H1 (cell line): ENCODE results near the gene IQSEC3. TPM values are rescaled to one million over a fixed set of nuclear protein-coding genes. Genes with fewer than 3 reads are reported as not detected.

Source experiments
- CTCF ChIA-PET: fragments of 300-600 bp; sonication (Branson Sonifier 250); formaldehyde crosslinking; loops from one replicate; lab custom pipeline; 2021; ENCODE audit not compliant: partially characterized antibody; lab: Charles Lee
- POLR2A ChIA-PET: fragments of 300-600 bp; sonication (Branson Sonifier 250); formaldehyde crosslinking; loops from one replicate; lab custom pipeline; 2021; ENCODE audit warnings: inconsistent platforms; ENCODE audit not compliant: partially characterized antibody; lab: Charles Lee
- DNase-seq, 2 experiments: peaks; one replicate each; pipeline versions ENCODE4 v3.0.0 to v3.0.0-alpha.2; 2010 to 2022; ENCODE audit warnings: low spot score in 2 of 2, low read depth in 1 of 2, mixed read lengths in 1 of 2
- FAIRE-seq: peaks from 2 replicates; lab custom pipeline; 2011; peaks lifted over from hg19 to GRCh38; lab: Jason Lieb, UNC
- H2AFZ ChIP-seq: 2 replicates; pipeline ENCODE4 v1.8.1; 2012; ENCODE audit warnings: low read length, inconsistent platforms
- H2AK5ac ChIP-seq: 2 replicates; pipeline ENCODE4 v1.6.1; 2013; ENCODE audit warnings: low read depth, low read length
- H2BK120ac ChIP-seq: replicated peaks from 2 replicates; pipeline ENCODE3; 2013; ENCODE audit warnings: low read depth, low read length, inconsistent platforms
- H2BK12ac ChIP-seq: 2 replicates; pipeline ENCODE4 v1.6.1; 2013; ENCODE audit warnings: low read depth, low read length
- H2BK15ac ChIP-seq: 2 replicates; pipeline ENCODE4 v1.6.1; 2013; ENCODE audit warnings: low read length
- H2BK20ac ChIP-seq: 2 replicates; pipeline ENCODE4 v1.6.1; 2013; ENCODE audit warnings: low read length
- H2BK5ac ChIP-seq: 2 replicates; pipeline ENCODE4 v1.6.1; 2013; ENCODE audit warnings: low read depth, low read length
- H3K14ac ChIP-seq: 2 replicates; pipeline ENCODE4 v1.6.1; 2013; ENCODE audit warnings: inconsistent platforms; ENCODE audit not compliant: insufficient read length
- H3K18ac ChIP-seq: 2 replicates; pipeline ENCODE4 v1.6.1; 2013; ENCODE audit warnings: low read length; ENCODE audit errors: extremely low read depth
- H3K23ac ChIP-seq: 2 replicates; pipeline ENCODE4 v1.6.1; 2013; ENCODE audit warnings: inconsistent platforms; ENCODE audit not compliant: insufficient read length
- H3K23me2 ChIP-seq: 2 replicates; pipeline ENCODE4 v1.6.1; 2013; ENCODE audit warnings: low read depth, low read length
- H3K27ac ChIP-seq: 2 replicates; pipeline ENCODE4 v1.6.1; 2011; ENCODE audit warnings: low read depth, low read length, inconsistent platforms
- H3K27me3 ChIP-seq, 4 experiments: replicated peaks in 1 of 4; 1 replicate in 1 of 4; 2 replicates in 3 of 4; pipeline versions ENCODE4 v1.6.1 to v1.8.1; 2011 to 2013; ENCODE audit warnings: low read length in 3 of 4, mild to moderate bottlenecking in 3 of 4, inconsistent platforms in 2 of 4, mixed read lengths in 2 of 4, moderate library complexity in 1 of 4; ENCODE audit not compliant: control insufficient read depth in 3 of 4, insufficient read depth in 3 of 4; ENCODE audit errors: extremely low read depth in 1 of 4
- H3K36me3 ChIP-seq, 4 experiments: 2 replicates each; pipeline versions ENCODE4 v1.6.1 to v1.8.1; 2011 to 2013; ENCODE audit warnings: mild to moderate bottlenecking in 4 of 4, low read length in 3 of 4, moderate library complexity in 2 of 4, control low read depth in 1 of 4, inconsistent platforms in 1 of 4; ENCODE audit not compliant: insufficient read depth in 4 of 4, control insufficient read depth in 2 of 4
- H3K4ac ChIP-seq: replicated peaks from 2 replicates; pipeline ENCODE3; 2013; ENCODE audit warnings: low read length, low read depth, mixed read lengths, inconsistent platforms; ENCODE audit not compliant: insufficient read length
- H3K4me1 ChIP-seq, 4 experiments: replicated peaks in 1 of 4; 1 replicate in 1 of 4; 2 replicates in 3 of 4; pipeline versions ENCODE4 v1.6.1 to v1.8.1; 2011 to 2013; ENCODE audit warnings: low read length in 3 of 4, inconsistent platforms in 2 of 4, mixed read lengths in 1 of 4; ENCODE audit not compliant: insufficient read depth in 4 of 4, control insufficient read depth in 3 of 4
- H3K4me2 ChIP-seq, 2 experiments: 2 replicates each; pipeline versions ENCODE4 v1.6.1 to v1.8.1; 2011 to 2013; ENCODE audit warnings: low read depth in 2 of 2, low read length in 2 of 2, control low read depth in 1 of 2, inconsistent platforms in 1 of 2, mild to moderate bottlenecking in 1 of 2; ENCODE audit not compliant: insufficient read depth in 1 of 2
- H3K4me3 ChIP-seq, 4 experiments: fragments of 200-600, 300-600 bp in 1 of 4; sonication (generic), shearing (Covaris generic), sonication (Bioruptor Twin) in 1 of 4; 2 replicates each; pipeline versions ENCODE4 v1.5.1 to v1.8.1; 2011 to 2016; ENCODE audit warnings: low read length in 4 of 4, low read depth in 3 of 4, control low read depth in 2 of 4, inconsistent platforms in 2 of 4, mild to moderate bottlenecking in 2 of 4, mixed read lengths in 1 of 4, moderate library complexity in 1 of 4; ENCODE audit not compliant: insufficient read depth in 2 of 4; ENCODE audit errors: extremely low read depth in 1 of 4
- H3K56ac ChIP-seq: replicated peaks from 2 replicates; pipeline ENCODE3; 2013; ENCODE audit warnings: low read depth, mild to moderate bottlenecking, mixed read lengths, low read length, inconsistent platforms; ENCODE audit not compliant: insufficient read length
- H3K79me1 ChIP-seq: 2 replicates; pipeline ENCODE4 v1.6.1; 2013; ENCODE audit warnings: low read depth, low read length, control low read depth
- H3K79me2 ChIP-seq, 2 experiments: 2 replicates each; pipeline versions ENCODE4 v1.6.1 to v1.8.1; 2012 to 2013; ENCODE audit warnings: low read length in 2 of 2, mild to moderate bottlenecking in 2 of 2, inconsistent platforms in 1 of 2; ENCODE audit not compliant: insufficient read depth in 2 of 2, control insufficient read depth in 1 of 2
- H3K9ac ChIP-seq, 4 experiments: replicated peaks in 1 of 4; 1 replicate in 1 of 4; 2 replicates in 3 of 4; pipeline versions ENCODE4 v1.6.1 to v1.8.1; 2011 to 2013; ENCODE audit warnings: low read depth in 3 of 4, low read length in 3 of 4, control low read depth in 2 of 4, mild to moderate bottlenecking in 2 of 4, moderate library complexity in 2 of 4, inconsistent platforms in 1 of 4; ENCODE audit errors: extremely low read depth in 1 of 4
- H3K9me3 ChIP-seq, 2 experiments: 2 replicates each; pipeline versions ENCODE4 v1.6.1 to v1.8.1; 2012 to 2013; ENCODE audit warnings: mild to moderate bottlenecking in 2 of 2, moderate library complexity in 2 of 2, control low read depth in 1 of 2, inconsistent platforms in 1 of 2, low read depth in 1 of 2, low read length in 1 of 2, mixed read lengths in 1 of 2; ENCODE audit not compliant: insufficient read depth in 2 of 2
- H4K20me1 ChIP-seq, 2 experiments: replicated peaks in 1 of 2; 2 replicates each; pipeline versions ENCODE3 to v1.8.1; 2011 to 2013; ENCODE audit warnings: inconsistent platforms in 2 of 2, low read length in 2 of 2, mild to moderate bottlenecking in 1 of 2; ENCODE audit not compliant: insufficient read depth in 2 of 2, control insufficient read depth in 1 of 2
- H4K5ac ChIP-seq: 2 replicates; pipeline ENCODE4 v1.6.1; 2013; ENCODE audit warnings: low read length, low read depth, mixed read lengths, inconsistent platforms; ENCODE audit not compliant: insufficient read length
- H4K8ac ChIP-seq: 2 replicates; pipeline ENCODE4 v1.8.0; 2013; ENCODE audit warnings: mild to moderate bottlenecking, moderate library complexity, low read length, inconsistent platforms; ENCODE audit not compliant: insufficient read depth; ENCODE audit errors: extremely low read depth
- H4K91ac ChIP-seq: replicated peaks from 2 replicates; pipeline ENCODE3; 2013; ENCODE audit warnings: low read length, mixed read lengths, inconsistent platforms; ENCODE audit not compliant: insufficient read length
- BACH1 ChIP-seq: IDR thresholded peaks from 2 replicates; pipeline ENCODE4 v1.6.1; 2012; ENCODE audit warnings: low read length, improper control_type of control experiment
- FOSL1 ChIP-seq: IDR thresholded peaks from 2 replicates; pipeline ENCODE4 v1.6.1; 2011; ENCODE audit warnings: mild to moderate bottlenecking, low read depth, low read length, moderate library complexity; ENCODE audit not compliant: insufficient read depth
- RBBP5 ChIP-seq: IDR thresholded peaks from 2 replicates; pipeline ENCODE4 v1.7.1; 2012; ENCODE audit warnings: low read depth, mild to moderate bottlenecking, inconsistent platforms, low read length, moderate library complexity, borderline replicate concordance
- TEAD4 ChIP-seq: IDR thresholded peaks from 2 replicates; pipeline ENCODE4 v1.6.1; 2012; ENCODE audit warnings: low read depth, low read length, inconsistent platforms, mixed read lengths
- USF2 ChIP-seq: IDR thresholded peaks from 2 replicates; pipeline ENCODE4 v1.6.1; 2011; ENCODE audit warnings: low read length, improper control_type of control experiment
- YY1 ChIP-seq: IDR thresholded peaks from 2 replicates; pipeline ENCODE4 v1.6.1; 2011; ENCODE audit warnings: low read depth, mild to moderate bottlenecking, low read length
- WGBS, 2 experiments: shearing (Covaris generic) in 1 of 2; methylation state at CpG; one replicate each; pipeline versions ENCODE4 v1.1.6 to v1.1.7; 2013 to 2015; ENCODE audit warnings: low lambda C conversion rate in 2 of 2, mixed read lengths in 2 of 2, inconsistent platforms in 1 of 2, low coverage in 1 of 2, missing lambda C conversion rate in 1 of 2; ENCODE audit not compliant: insufficient replicate concordance in 2 of 2, insufficient coverage in 1 of 2, insufficient read length in 1 of 2; ENCODE audit errors: extremely low coverage in 1 of 2, missing lambda C conversion rate in 1 of 2; 5-methylcytosine and 5-hydroxymethylcytosine counted together
- polyA plus RNA-seq, 7 experiments: library from polyadenylated mRNA; depleted of rRNA in 3 of 7; stranded (reverse) in 5 of 7; unstranded in 2 of 7; fragments of >200 nt in 5 of 7; fragments of 200-250 nt in 2 of 7; gene quantifications; 1 replicate in 5 of 7; 2 replicates in 1 of 7; 4 replicates in 1 of 7; pipeline versions ENCODE4 v1.2.1 to v1.2.3, GENCODE V29; 2011 to 2013; ENCODE audit warnings: missing spikeins in 2 of 7, mixed read lengths in 2 of 7
- total RNA-seq: library from RNA; stranded (reverse); fragmentation: NEBNext Ultra II Directional; extraction: Animal tissue kit (Norgen Biotek cat#: 25700); gene quantifications from 2 replicates; pipeline ENCODE4 v1.2.1, GENCODE V29; 2021

The IQSEC3 gene
- total and polyA plus RNA-seq, 2 of the 8 experiments (the other 6 are each of a cell fraction or from before 2014, with no cell fraction given) = 1.2 to 3.1 TPM

- Histone ChIP-seq H3K9ac (no peak overlapping the region), H2AK5ac (no peak overlapping the region), H2BK120ac (no peak overlapping the region), H3K4me3 (no peak overlapping the region), H3K4ac (no peak overlapping the region), H3K14ac (no peak overlapping the region), H3K23me2 (no peaks in the 10 kb centered on the region), H3K27ac (no peak overlapping the region), H4K20me1 (no peaks in the 10 kb centered on the region), H4K91ac (no peak overlapping the region), H3K36me3 (no peaks in the 10 kb centered on the region), H2BK5ac (no peak overlapping the region), H3K27me3 (no peaks in the 10 kb centered on the region), H2BK15ac (no peak overlapping the region), H3K9me3 (no peaks in the 10 kb centered on the region), H3K56ac (no peak overlapping the region), H3K79me1 (no peaks in the 10 kb centered on the region), H2BK20ac (no peak overlapping the region), H3K18ac (no peak overlapping the region), H3K23ac (no peak overlapping the region), H2AFZ (no peak overlapping the region), H2BK12ac (no peak overlapping the region), H4K8ac (no peak overlapping the region), H3K4me1 (peaks cover 0 to 9% (median 2%) of the 10 kb centered on the region in 4 experiments; a peak in 5 of 7 replicates), H3K79me2 (no peaks in the 10 kb centered on the region), H4K5ac (no peak overlapping the region), H3K4me2 (no peak overlapping the region)
- POLR2A ChIA-PET = no interaction called here
- DNase-seq (no peak), FAIRE-seq (no peak)
- TF ChIP-seq BACH1 (no peak), YY1 (no peak), TEAD4 (no peak), USF2 (no peak), RBBP5 (no peak), FOSL1 (no peak)
- 95% methylated on average over 10 of the region's 13 CpGs; no CpG with 5 or more reads in 1 of the 2 experiments for WGBS, 2 experiments
- CTCF ChIA-PET = interaction anchor here (4.0 to 6.6 kb wide), 2 partner anchors 12 to 63 kb away, joined by 14 to 39 read pairs; no protein-coding TSS in a partner anchor
Observed at GRCh38 chr12:156945-157344, 90.4 kb downstream of the IQSEC3 start.
